Measurements from ENCODE around the gene EXD1.
A peak's percentile ranks its signal among the peaks of the same experiment; 100 is the strongest.
"Not testable (repeated sequence)": the region's sequence is repeated elsewhere in the genome, so short reads cannot be mapped to it uniquely, and the experiment has no call there.

The EXD1 gene

GRCh38 chr15:41230650-41231421 lies at the start of gene EXD1, which contains the start of gene CHP1:
EXD1 (minus strand) TSS chr15:41230757; CDS start chr15:41226575, 4,182 bp downstream.
CHP1 (plus strand) TSS chr15:41231268; CDS start chr15:41231383, 115 bp downstream.
- peak; percentile 75 for DNase-seq

GRCh38 chr15:41279535-41280283 lies 49.2 kb upstream of the EXD1 start:
- no peak for DNase-seq

GRCh38 chr15:41278319-41278718 lies 47.8 kb upstream of the EXD1 start:
- DNase-seq = no peak

DNA sequence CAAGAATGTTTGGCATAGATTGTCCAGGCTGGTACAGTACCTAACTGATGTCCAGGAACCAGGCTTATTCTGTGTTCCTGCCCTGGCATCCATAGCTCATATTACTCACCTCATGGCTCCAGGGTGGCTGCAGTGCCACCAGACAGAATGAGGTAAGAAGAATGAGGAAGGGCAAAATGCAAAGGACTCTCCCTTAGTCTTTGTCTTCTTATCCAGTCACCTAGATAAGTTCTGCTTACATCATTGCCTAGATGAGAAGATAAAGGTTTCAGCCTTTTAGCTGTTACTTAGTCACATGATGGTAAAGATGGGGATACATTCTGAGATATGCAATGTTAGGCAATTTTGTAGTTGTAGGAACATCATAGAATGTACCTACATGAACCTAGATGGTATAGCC lies 46.3 kb upstream of the EXD1 start:
- no peak for DNase-seq

GRCh38 chr15:41269887-41270286 lies 39.3 kb upstream of the EXD1 start:
- no peak for DNase-seq

- DNase-seq = no peak
Measured at GRCh38 chr15:41263891-41264351, 33.4 kb upstream of the EXD1 start.

DNA sequence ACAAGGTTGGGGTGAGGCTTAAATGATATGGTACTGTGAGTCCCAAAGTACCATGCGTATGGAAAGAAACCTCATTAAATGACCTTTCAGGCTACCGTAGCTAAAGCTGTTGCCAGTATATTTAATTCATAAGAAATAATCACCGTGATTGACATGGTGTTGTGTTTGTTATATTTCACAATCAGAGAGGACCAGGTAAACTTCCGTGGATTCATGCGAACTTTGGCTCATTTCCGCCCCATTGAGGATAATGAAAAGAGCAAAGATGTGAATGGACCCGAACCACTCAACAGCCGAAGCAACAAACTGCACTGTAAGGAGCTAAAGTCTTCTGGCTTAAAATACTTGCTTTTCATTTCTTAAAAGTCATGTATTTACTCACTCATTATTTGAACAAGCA lies 32.0 kb upstream of the EXD1 start:
- no peak for DNase-seq

- not testable (repeated sequence) for DNase-seq
Measured at GRCh38 chr15:41260924-41261323, 30.4 kb upstream of the EXD1 start.

GRCh38 chr15:41259546-41260189 lies 29.1 kb upstream of the EXD1 start:
- no peak for DNase-seq

- DNase-seq = no peak
Measured at GRCh38 chr15:41258750-41259471, 28.4 kb upstream of the EXD1 start.

DNA sequence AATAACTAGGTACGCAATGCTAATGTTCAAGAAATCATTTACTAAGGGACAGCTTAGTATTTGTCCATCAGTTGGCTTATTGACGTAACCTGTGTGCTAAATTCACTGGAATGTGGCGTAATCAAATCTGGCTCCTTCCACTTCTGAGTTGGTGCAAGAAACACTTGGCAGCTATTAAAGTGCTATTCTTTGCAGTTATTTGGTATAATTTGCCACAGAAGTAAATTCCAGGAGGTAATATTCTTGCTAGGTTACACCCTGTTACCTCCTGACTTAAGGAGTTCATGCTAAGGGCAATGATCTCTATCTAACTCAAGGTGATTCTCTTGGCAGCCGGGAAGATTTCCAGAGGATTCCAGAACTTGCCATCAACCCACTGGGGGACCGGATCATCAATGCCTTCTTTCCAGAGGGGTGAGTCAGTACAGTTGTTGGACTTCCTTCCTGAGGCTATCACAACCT lies 26.1 kb upstream of the EXD1 start:
- DNase-seq = no peak

DNA sequence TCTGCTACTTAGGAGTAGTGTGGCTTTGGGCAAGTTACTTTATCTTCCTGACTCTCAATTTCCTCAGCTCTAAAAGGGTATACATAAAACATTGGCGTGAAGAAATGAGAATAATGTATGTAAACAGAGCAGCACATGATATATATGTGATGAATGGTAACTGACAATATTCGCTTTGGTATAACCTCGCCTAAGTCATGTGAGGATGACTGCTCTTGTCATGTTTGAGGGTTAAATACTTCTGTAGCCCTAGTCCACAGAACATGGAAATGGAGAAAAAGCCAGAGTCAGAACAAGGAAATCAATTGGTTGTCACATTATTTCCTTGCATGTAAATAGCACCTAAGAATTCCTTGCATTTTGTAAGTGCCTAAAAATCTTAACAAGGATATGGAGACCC lies 25.5 kb upstream of the EXD1 start:
- DNase-seq = no peak

DNA sequence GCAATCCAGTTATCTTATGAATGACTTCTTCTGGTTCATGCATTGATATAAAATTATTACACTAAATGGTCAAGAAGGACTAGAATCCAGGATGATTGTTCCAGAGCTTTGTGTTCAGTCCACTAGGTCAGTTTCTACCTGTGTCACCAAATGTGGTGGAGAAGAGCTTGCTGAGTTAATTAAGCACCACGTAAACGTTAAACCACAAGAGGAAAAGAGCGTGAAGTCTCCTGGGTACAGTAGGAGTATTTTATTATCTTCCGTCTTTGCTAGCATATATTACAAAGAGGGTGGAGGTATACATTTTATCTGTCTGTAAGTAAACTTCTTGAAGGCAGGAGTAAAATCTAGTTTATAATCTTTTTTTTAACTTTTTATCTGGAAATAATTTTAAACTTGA lies 24.0 kb upstream of the EXD1 start:
- no peak for DNase-seq

GRCh38 chr15:41251411-41251810 lies 20.9 kb upstream of the EXD1 start:
- DNase-seq = no peak

DNA sequence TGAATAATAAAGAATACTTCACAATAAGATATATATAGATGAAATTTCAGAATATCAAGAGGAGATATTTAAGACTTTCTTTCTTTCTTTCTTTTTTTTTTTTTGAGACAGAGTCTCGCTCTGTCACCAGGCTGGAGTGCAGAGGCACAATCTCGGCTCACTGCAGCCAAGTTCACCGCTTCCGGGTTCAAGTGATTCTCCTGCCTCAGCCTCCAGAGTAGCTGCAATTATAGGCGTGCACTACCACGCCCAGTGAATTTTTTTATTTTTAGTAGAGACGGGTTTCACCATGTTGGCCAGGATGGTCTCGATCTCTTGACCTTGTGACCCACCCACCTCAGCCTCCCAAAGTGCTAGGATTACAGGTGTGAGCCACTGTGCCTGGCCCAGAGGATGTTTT lies 20.2 kb upstream of the EXD1 start:
- DNase-seq = not testable (repeated sequence)

- DNase-seq = peak; percentile 50
Measured at GRCh38 chr15:41241221-41241964, 10.8 kb upstream of the EXD1 start.

DNA sequence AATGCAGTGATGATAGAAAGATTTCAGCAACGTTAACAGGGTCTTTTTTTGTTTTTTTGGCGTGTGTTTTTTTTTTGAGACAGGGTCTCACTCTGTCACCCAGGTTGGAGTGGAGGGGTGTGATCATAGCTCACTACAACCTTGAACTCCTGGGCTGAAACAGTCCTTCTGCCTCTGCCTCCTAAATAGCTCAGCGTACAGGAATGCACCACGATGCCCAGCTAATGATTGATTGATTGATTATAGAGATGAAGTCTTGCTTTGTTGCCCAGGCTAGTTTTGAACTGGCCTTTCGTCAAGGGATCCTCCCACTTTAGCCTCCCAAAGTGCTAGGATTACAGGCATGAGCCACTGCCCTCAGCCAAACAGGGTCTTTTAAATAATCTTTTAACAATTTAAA lies 7.5 kb upstream of the EXD1 start:
- no peak for DNase-seq

- no peak for DNase-seq
Measured at GRCh38 chr15:41235929-41236328, 5.4 kb upstream of the EXD1 start.

DNA sequence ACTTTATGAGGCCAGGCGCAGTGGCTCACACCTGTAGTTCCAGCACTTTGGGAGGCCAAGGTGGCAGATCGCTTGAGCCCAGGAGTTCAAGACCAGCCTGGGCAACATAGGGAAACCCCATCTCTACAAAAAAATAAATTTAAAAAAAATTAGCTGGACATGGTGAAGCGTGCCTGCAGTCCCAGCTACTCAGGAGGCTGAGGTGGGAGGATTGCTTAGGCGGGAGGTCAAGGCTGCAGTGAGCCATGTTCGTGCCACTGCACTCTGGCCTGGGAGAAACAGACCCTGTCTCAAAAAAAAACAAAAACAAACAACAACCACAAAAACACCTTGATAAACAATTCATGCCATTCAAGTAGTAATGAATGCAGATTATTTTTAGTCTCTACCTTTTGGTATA lies 4.7 kb upstream of the EXD1 start:
- DNase-seq = not testable (repeated sequence)

DNA sequence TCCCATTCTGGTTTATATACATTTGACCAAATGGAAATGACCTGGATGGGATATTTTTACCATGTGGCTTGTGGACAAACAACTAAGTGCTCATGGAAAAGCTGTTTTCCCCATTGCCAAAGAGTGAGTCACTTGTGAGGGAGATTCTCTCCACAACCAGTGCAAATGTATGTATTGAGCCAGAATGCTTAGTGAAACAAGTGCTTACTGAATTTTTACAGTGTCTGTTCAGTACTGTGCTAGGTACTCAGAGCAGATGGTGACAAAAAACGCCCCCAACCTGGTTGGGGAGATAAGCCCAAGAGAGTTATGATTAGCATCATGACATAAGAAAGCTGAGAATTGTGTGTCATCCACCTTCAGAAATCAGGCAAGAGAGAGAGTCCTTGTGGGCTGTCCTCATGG lies 2.8 kb upstream of the EXD1 start:
- DNase-seq = no peak

- DNase-seq = peak; percentile 8
Measured at GRCh38 chr15:41231422-41232226, 1.1 kb upstream of the EXD1 start.
